IPS-NIHi7 (cell line): ENCODE data around the gene PPARA.

Experiments
- DNase-seq: peaks from one replicate; pipeline ENCODE4 v3.0.0; 2012; ENCODE audit warnings: mixed read lengths; ENCODE audit errors: extremely low spot score

PPARA gene

DNA sequence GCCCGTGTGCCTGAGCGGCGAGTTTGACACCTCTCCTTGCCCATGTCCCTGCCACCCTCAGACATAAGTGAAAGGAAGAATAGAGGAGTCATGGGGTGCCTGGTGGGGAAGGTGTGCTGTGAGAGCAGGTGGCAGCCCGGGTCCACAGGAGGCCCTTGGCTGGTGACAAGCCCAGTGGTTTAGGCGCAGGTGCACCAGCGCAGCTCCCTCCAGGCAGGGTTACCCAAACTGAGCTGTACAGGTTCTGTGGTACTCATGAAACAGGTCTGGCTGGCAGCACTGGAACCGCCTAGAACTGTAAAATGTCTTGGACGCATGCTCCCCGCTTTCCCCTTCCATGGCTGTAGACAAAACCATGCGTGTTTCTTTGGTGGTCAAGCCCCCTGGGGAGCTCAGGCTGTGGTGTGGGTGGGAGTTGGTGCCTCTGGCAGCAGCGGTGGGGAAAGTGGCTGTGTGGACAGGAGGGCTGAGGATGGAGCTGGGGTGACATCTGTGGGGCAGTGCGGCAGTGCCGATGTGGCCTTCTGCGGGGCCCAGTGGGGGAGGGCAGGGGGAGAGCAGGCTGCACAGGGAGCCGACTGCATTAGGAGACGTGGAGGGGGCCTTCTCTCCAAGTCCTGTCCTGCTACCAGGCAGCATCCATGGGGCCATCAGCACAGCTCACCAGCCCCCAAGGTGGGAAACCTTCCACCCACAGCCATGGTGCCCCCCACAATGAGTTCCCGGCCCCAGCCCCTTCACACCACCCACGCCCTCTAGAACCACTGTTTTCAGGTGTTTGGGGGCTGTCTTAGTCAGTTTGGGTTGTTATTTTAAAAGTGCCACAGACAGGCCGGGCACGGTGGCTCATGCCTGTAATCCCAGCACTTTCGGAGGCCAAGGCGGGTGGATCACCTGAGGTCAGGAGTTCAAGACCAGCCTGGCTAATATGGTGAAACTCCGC, 140.8 kb downstream of the PPARA start:
- no peak for DNase-seq

DNA sequence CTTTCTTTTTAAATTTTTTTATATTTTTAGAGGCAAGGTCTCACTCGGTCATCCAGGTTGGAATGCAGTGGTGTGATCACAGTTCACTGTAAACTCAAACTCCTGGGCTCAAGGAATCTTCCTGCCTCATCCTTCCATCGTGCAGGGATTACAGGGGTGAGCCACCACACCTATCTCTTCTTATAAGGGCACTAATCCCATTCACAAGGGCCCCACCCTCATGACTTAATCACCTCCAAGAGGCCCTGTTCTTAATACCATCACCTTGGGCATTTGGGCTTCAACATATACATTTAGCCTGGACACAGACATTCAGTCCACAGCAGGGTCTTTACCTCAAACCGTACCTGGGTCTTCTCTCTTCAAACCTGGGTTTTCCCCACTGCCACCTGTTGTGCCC, 141.8 kb downstream of the PPARA start:
- DNase-seq: no peak

DNA sequence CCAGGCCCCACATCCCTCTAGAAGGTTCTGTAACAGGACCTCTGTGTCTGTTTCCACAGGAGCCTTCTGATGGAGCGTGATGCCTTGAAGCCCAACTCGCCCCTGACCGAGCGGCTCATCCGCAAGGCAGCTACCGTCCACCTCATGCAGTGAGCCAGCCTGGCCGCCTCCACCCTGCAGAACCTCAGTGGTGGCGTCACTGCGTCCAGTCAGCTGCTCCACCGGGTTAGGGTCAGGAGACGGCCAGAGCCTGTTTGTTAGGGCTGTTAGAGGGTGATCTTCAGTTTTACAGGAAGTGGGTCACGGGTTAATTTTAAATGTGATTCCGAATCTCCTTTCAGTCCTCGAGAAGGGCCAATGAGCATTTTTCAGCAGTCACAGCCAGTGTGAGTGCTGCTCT, 142.4 kb downstream of the PPARA start:
- no peak for DNase-seq
